ENCODE data around the gene RPS6KA2.

The RPS6KA2 gene

GRCh38 chr6:166485651-166486535 lies 141.2 kb downstream of the RPS6KA2 start:
- DNase-seq (ENCODE audit: low read depth in 2 of 2) = no peak

- no peak for DNase-seq (ENCODE audit: low read depth in 2 of 2)
These were observed 142.2 kb downstream of the RPS6KA2 start for GRCh38 chr6:166484863-166485262.

- no peak for DNase-seq (ENCODE audit: low read depth in 2 of 2)
These were observed 143.3 kb downstream of the RPS6KA2 start for GRCh38 chr6:166483573-166484250.

GRCh38 chr6:166483026-166483425 lies 144.0 kb downstream of the RPS6KA2 start:
- DNase-seq (ENCODE audit: low read depth in 2 of 2) = no peak

- DNase-seq (ENCODE audit: low read depth in 2 of 2) = no peak
These were observed 148.1 kb downstream of the RPS6KA2 start for GRCh38 chr6:166478782-166479592.

- no peak for DNase-seq (ENCODE audit: low read depth in 2 of 2)
These were observed 149.2 kb downstream of the RPS6KA2 start for GRCh38 chr6:166477647-166478365.

- DNase-seq (ENCODE audit: low read depth in 2 of 2) = no peak
These were observed 150.3 kb downstream of the RPS6KA2 start for GRCh38 chr6:166476634-166477215.

- DNase-seq (ENCODE audit: low read depth in 2 of 2) = no peak
These were observed 150.9 kb downstream of the RPS6KA2 start for GRCh38 chr6:166476061-166476591.

GRCh38 chr6:166474721-166475565 lies 152.1 kb downstream of the RPS6KA2 start:
- DNase-seq (ENCODE audit: low read depth in 2 of 2) = no peak

- no peak for DNase-seq (ENCODE audit: low read depth in 2 of 2)
These were observed 153.0 kb downstream of the RPS6KA2 start for GRCh38 chr6:166473886-166474571.

GRCh38 chr6:166472636-166473035 lies 154.4 kb downstream of the RPS6KA2 start:
- no peak for DNase-seq (ENCODE audit: low read depth in 2 of 2)

GRCh38 chr6:166471797-166472260 lies 155.2 kb downstream of the RPS6KA2 start:
- no peak for DNase-seq (ENCODE audit: low read depth in 2 of 2)

- no peak for DNase-seq (ENCODE audit: low read depth in 2 of 2)
These were observed 156.1 kb downstream of the RPS6KA2 start for GRCh38 chr6:166470863-166471410.

- DNase-seq (ENCODE audit: low read depth in 2 of 2) = no peak
These were observed 156.8 kb downstream of the RPS6KA2 start for GRCh38 chr6:166470029-166470862.

- no peak for DNase-seq (ENCODE audit: low read depth in 2 of 2)
These were observed 157.6 kb downstream of the RPS6KA2 start for GRCh38 chr6:166469426-166469961.

GRCh38 chr6:166467436-166468000 lies 159.5 kb downstream of the RPS6KA2 start:
- no peak for DNase-seq (ENCODE audit: low read depth in 2 of 2)
